Measurements from ENCODE around the gene UPF2.
A peak's percentile ranks its signal among the peaks of the same experiment; 100 is the strongest.

UPF2 gene

GRCh38 chr10:12056748-12057147, 14.1 kb upstream of the UPF2 start:
- DNase-seq (ENCODE audit: extremely low read depth, low read depth) = no peak
- TF ChIP-seq CTCF (IDR thresholded peaks at IDR 0.05; ENCODE audit: low read depth, low read length, missing control alignments) = no peak
- H3K4me3 ChIP-seq (replicated peaks; ENCODE audit: low read depth, low read length) = no peak overlapping the region

- DNase-seq (ENCODE audit: extremely low read depth, low read depth) = no peak
- no peak overlapping the region for H3K4me3 ChIP-seq (replicated peaks; ENCODE audit: low read depth, low read length)
- TF ChIP-seq CTCF (IDR thresholded peaks at IDR 0.05; ENCODE audit: low read depth, low read length, missing control alignments) = no peak
Observed at GRCh38 chr10:12055732-12056131, 13.1 kb upstream of the UPF2 start.

GRCh38 chr10:12051241-12051640, 8.6 kb upstream of the UPF2 start:
- H3K4me3 ChIP-seq (replicated peaks; ENCODE audit: low read depth, low read length) = no peak overlapping the region
- DNase-seq (ENCODE audit: extremely low read depth, low read depth) = no peak
- TF ChIP-seq CTCF (IDR thresholded peaks at IDR 0.05; ENCODE audit: low read depth, low read length, missing control alignments) = no peak

- no peak overlapping the region for H3K4me3 ChIP-seq (replicated peaks; ENCODE audit: low read depth, low read length)
- no peak for TF ChIP-seq CTCF (IDR thresholded peaks at IDR 0.05; ENCODE audit: low read depth, low read length, missing control alignments)
- no peak for DNase-seq (ENCODE audit: extremely low read depth, low read depth)
Observed at GRCh38 chr10:12050528-12050927, 7.9 kb upstream of the UPF2 start.

- no peak overlapping the region for H3K4me3 ChIP-seq (replicated peaks; ENCODE audit: low read depth, low read length)
- no peak for DNase-seq (ENCODE audit: extremely low read depth, low read depth)
- no peak for TF ChIP-seq CTCF (IDR thresholded peaks at IDR 0.05; ENCODE audit: low read depth, low read length, missing control alignments)
Observed at GRCh38 chr10:12048547-12048946, 5.9 kb upstream of the UPF2 start.

GRCh38 chr10:12045596-12045995, 3.0 kb upstream of the UPF2 start:
- H3K4me3 ChIP-seq (replicated peaks; ENCODE audit: low read depth, low read length) = no peak overlapping the region
- DNase-seq (ENCODE audit: extremely low read depth, low read depth) = no peak
- no peak for TF ChIP-seq CTCF (IDR thresholded peaks at IDR 0.05; ENCODE audit: low read depth, low read length, missing control alignments)

- peak overlapping the region; percentile 98 for H3K4me3 ChIP-seq (replicated peaks; ENCODE audit: low read depth, low read length)
- DNase-seq (ENCODE audit: extremely low read depth, low read depth) = no peak
- TF ChIP-seq CTCF (IDR thresholded peaks at IDR 0.05; ENCODE audit: low read depth, low read length, missing control alignments) = no peak
Observed at GRCh38 chr10:12042409-12042796, 206 bp downstream of the UPF2 start.
